22Rv1 (cell line): ENCODE measurements around the gene RPLP2.

Experiments
- CTCF ChIP-seq: fragments of 450-650 bp; IDR thresholded peaks from 2 replicates; pipeline ENCODE4 v1.5.1; 2017; ENCODE audit warnings: mild to moderate bottlenecking
- ZFX ChIP-seq: fragments of 450-650 bp; IDR thresholded peaks from 2 replicates; pipeline ENCODE4 v1.6.1; 2017; ENCODE audit warnings: antibody characterized with exemption, borderline replicate concordance

DNA sequence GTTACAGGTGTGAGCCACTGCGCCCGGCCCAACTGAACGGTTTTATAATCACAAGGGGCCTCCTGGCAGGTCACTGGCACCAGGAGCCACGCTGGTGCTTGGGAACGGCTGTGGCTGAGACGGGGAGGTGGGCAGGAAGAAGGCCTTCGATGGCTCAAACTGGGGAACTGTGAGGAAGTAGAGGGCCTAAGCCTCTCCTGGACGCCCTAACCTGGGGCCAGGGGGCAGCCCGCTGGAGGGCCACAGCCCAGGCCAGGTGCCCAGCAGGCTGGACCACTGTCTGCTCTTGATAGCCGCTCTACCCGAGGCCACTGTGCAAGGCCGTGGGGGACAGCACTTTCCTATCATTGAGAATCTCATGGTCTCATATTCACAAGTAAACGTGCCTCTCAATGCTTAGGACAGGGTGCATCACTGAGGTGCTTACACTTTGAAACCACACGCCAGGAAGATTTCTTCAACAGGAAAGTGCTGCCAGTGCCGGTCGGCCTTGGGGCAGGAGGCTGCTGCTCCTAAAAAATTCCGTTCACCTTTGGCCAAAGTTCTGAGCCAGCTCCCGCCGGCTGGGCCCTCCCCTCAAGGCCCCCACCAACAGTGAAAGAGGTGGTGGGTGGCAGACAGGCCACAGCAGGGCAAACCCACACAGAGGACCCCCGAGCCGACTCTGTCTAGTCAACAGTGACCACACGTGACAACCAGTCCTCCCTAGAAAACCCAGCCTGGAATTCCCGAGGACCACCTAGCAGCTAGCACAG, 39.7 kb upstream of the RPLP2 start:
- no peak for TF ChIP-seq CTCF
- TF ChIP-seq ZFX = no peak
